Central memory CD8-positive, alpha-beta T cell (primary cell): ENCODE results near the gene SETD1B.
"Not testable (repeated sequence)": the region's sequence is repeated elsewhere in the genome, so short reads cannot be mapped to it uniquely, and the experiment has no call there.

Source experiments
- ATAC-seq: fragments of 150-1000 bp; cut with Tn5 transposase; replicated peaks from 2 replicates; pipeline ENCODE4 v1.10.0; 2022; ENCODE audit warnings: mild to moderate bottlenecking, moderate FRiP score, moderate number of reproducible peaks; ENCODE audit not compliant: poor library complexity, severe bottlenecking; ENCODE audit errors: extremely low read depth
- DNase-seq, 2 donors: peaks; one replicate each; pipeline ENCODE4 v3.0.0; 2021; ENCODE audit warnings: low spot score in 2 of 2
- H3K27ac Mint-ChIP-seq: one replicate; pipeline ENCODE4 v1.8.0; 2022; ENCODE audit warnings: low read depth, mild to moderate bottlenecking, moderate library complexity, mixed read lengths
- H3K27me3 Mint-ChIP-seq: one replicate; pipeline ENCODE4 v1.8.0; 2022; ENCODE audit warnings: mixed read lengths
- H3K36me3 Mint-ChIP-seq: one replicate; pipeline ENCODE4 v1.8.0; 2022; ENCODE audit warnings: mild to moderate bottlenecking, moderate library complexity, mixed read lengths; ENCODE audit not compliant: insufficient read depth
- H3K4me1 Mint-ChIP-seq: one replicate; pipeline ENCODE4 v1.8.0; 2022; ENCODE audit warnings: mixed read lengths
- H3K4me3 Mint-ChIP-seq: one replicate; pipeline ENCODE4 v1.8.0; 2022; ENCODE audit warnings: mild to moderate bottlenecking, moderate library complexity, mixed read lengths
- H3K9me3 Mint-ChIP-seq: one replicate; pipeline ENCODE4 v1.8.0; 2022; ENCODE audit warnings: mixed read lengths

Gene SETD1B

DNA sequence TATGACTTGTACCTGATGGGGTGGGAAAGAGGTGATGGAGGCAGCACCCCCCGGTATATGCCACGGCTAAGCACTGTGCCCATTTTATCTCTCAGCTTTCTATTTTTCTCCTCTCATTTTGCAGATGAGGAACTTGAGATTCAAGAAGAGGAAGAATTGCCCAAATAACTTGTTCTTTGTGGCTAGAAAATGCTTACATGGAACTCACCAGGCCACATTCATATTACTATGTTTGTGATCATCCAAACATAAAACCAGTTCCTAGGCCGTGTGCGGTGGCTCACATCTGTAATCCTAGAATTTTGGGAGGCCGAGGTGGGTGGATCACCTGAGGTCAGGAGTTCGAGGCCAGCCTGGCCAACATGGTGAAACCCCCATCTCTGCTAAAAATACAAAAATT is 70.3 kb downstream of the SETD1B start:
- no peaks in the 10 kb centered on the region for H3K4me1 Mint-ChIP-seq
- H3K9me3 Mint-ChIP-seq = no peaks in the 10 kb centered on the region
- no peak for DNase-seq
- H3K4me3 Mint-ChIP-seq = no peak overlapping the region
- no peaks in the 10 kb centered on the region for H3K27me3 Mint-ChIP-seq
- ATAC-seq = no peak
- no peaks in the 10 kb centered on the region for H3K36me3 Mint-ChIP-seq
- H3K27ac Mint-ChIP-seq = no peak overlapping the region

DNA sequence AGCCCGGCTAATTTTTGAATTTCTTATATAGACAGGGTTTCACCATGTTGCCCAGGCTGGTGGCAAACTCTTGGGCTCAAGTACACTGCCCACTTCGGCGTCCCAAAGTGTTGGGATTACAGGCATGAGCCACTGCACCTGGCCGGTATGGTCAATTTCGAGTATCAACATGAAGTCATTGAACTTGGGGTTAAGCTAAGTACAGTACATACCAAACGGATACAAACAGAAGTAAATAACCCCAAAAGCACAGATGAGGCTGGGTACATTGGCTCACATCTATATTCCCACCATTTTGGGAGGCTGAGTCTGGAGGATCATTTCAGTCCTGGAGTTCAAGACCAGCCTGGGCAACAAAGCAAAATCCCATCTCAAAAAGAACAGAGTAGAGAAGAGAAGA is 71.8 kb downstream of the SETD1B start:
- H3K9me3 Mint-ChIP-seq = no peaks in the 10 kb centered on the region
- no peaks in the 10 kb centered on the region for H3K4me1 Mint-ChIP-seq
- no peak for DNase-seq
- no peak overlapping the region for H3K4me3 Mint-ChIP-seq
- no peak for ATAC-seq
- no peaks in the 10 kb centered on the region for H3K36me3 Mint-ChIP-seq
- H3K27me3 Mint-ChIP-seq = no peaks in the 10 kb centered on the region
- no peak overlapping the region for H3K27ac Mint-ChIP-seq

DNA sequence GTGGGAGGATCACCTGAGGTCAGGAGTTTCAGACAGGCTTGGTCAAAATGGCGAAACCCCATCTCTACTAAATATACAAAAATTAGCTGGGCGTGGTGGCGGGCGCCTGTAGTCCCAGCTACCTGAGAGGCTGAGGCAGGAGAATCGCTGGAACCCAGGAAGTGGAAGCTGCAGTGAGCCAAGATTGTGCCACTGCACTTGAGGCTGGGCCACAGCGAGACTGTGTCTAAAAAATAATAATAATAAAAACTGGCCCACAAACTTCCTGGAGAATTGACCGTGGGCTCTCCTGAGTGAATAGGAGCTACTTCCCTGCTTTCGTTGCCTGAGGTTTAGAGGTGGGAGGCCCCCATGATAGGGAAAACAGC is 72.3 kb downstream of the SETD1B start:
- not testable (repeated sequence) for H3K9me3 Mint-ChIP-seq, DNase-seq, H3K36me3 Mint-ChIP-seq, H3K4me1 Mint-ChIP-seq, H3K27ac Mint-ChIP-seq, H3K4me3 Mint-ChIP-seq, H3K27me3 Mint-ChIP-seq, ATAC-seq
